Chondrocyte (in vitro differentiated cells): ENCODE measurements around the gene ABCC11. TPM values are rescaled to one million over a fixed set of nuclear protein-coding genes. Genes with fewer than 3 reads are reported as not detected.

Experiments
- DNase-seq: peaks from one replicate; pipeline ENCODE4 v3.0.0; 2021; ENCODE audit warnings: mixed read lengths, low spot score
- H3K27ac Mint-ChIP-seq: one replicate; pipeline ENCODE4 v1.8.0; 2021; ENCODE audit warnings: mild to moderate bottlenecking, moderate library complexity, mixed read lengths; ENCODE audit not compliant: unreplicated experiment
- H3K27me3 Mint-ChIP-seq: 2 replicates; pipeline ENCODE4 v1.8.0; 2021; ENCODE audit warnings: low read depth, mixed read lengths
- H3K36me3 Mint-ChIP-seq: 2 replicates; pipeline ENCODE4 v1.8.0; 2021; ENCODE audit warnings: low read depth, mixed read lengths
- H3K4me1 Mint-ChIP-seq: 2 replicates; pipeline ENCODE4 v1.8.0; 2021; ENCODE audit warnings: low read depth, mild to moderate bottlenecking, mixed read lengths
- H3K4me3 Mint-ChIP-seq: one replicate; pipeline ENCODE4 v1.8.0; 2021; ENCODE audit warnings: mild to moderate bottlenecking, moderate library complexity, mixed read lengths; ENCODE audit not compliant: unreplicated experiment
- H3K9me3 Mint-ChIP-seq: 2 replicates; pipeline ENCODE4 v1.8.0; 2021; ENCODE audit warnings: low read depth, mixed read lengths
- CTCF ChIP-seq: fragments of 200-600 bp; sonication (generic); IDR thresholded peaks from 2 replicates; pipeline ENCODE4 v1.5.0; 2021; ENCODE audit warnings: antibody characterized with exemption, mild to moderate bottlenecking, moderate library complexity
- total RNA-seq: library from RNA; stranded (reverse); gene quantifications from 3 replicates; pipeline ENCODE4 v1.2.1, GENCODE V29; 2021

Gene ABCC11
- total RNA-seq, 1 donor from 2014 or later = 0.32 TPM

DNA sequence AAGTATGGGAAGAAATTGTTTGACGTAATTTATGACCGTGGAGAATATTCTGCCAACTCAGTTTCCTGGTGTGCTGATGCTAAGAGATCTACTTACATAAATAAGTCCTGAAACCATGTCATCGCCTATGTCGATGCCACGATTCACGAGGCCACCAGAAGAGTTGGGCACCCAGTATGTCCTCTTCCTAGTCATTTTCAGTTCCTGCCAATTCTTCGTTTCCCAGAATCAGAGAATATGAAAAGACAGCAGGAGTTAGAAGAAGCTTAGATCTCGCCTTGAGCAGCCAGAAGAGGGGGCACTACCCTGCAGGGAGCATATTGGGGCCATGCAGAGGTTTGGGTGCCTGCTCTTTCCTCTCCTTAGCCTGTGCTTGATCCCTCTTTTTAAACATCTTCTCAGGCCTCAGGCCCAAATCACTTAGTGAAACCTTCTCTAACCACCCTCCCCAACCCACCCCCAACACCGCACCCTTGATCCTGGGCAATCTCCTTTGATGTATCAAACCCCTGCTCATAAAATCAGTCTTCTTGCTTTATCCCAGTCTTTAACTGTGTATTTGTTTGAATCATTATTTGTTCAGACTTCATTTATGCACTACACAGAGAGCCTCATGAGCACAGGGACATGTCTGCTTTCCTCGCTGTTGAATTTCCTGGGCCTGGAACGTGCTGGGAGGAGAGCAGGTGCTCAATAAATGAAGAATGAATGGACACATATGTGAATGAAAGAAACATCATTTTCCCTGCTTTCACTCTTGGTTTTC, 15.4 kb downstream of the ABCC11 start:
- no peak overlapping the region for H3K27ac Mint-ChIP-seq
- H3K36me3 Mint-ChIP-seq = peaks cover 4% of the 10 kb centered on the region
- TF ChIP-seq CTCF = peak; percentile 79
- no peak overlapping the region for H3K4me3 Mint-ChIP-seq
- no peak for DNase-seq
- peaks cover 6% of the 10 kb centered on the region for H3K4me1 Mint-ChIP-seq
- peaks cover 9% of the 10 kb centered on the region for H3K27me3 Mint-ChIP-seq
- H3K9me3 Mint-ChIP-seq = no peaks in the 10 kb centered on the region

DNA sequence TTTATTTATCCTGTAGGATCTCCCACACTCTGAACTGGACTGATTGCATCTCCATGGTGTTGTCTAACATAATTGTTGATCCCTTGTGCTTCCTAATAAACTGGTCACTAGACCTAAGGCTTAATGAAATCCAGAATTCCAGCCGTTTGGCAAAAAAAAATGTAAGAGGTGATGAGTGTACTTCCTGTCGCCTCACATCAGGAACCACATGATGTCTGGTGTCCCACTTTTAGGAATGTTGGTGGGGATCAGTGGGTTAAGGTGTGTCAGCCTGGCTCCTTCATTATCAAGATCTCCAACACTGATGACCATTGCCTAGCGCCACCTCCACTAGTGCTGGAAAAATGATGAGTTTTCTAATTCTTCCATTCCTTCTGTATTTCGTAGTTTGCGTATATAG, 21.9 kb downstream of the ABCC11 start:
- H3K36me3 Mint-ChIP-seq = peaks cover 5% of the 10 kb centered on the region
- H3K4me1 Mint-ChIP-seq = peaks cover 6% of the 10 kb centered on the region
- no peak overlapping the region for H3K4me3 Mint-ChIP-seq
- TF ChIP-seq CTCF = no peak
- DNase-seq = no peak
- no peak overlapping the region for H3K27ac Mint-ChIP-seq
- peaks cover 6% of the 10 kb centered on the region for H3K27me3 Mint-ChIP-seq
- no peaks in the 10 kb centered on the region for H3K9me3 Mint-ChIP-seq

DNA sequence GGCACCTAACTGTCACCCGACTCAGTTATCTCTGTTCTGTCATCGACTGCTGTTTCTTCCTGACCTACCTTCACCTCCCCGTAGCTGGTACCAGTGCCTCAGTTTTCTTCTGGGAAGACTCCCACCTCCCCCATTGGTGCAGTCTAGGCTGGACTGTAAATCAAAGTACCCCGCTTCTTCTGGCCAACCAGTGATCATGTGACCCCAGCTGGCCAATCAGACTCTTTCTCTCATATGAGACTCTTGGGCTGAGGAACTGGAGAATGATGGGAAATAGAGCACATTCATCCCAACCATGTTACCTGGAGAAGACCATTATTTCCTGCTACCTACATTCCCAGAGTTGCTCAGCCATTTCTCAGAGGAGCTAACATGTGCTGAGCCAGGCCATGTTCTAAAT, 23.8 kb downstream of the ABCC11 start:
- DNase-seq = no peak
- no peak for TF ChIP-seq CTCF
- no peak overlapping the region for H3K4me3 Mint-ChIP-seq
- H3K27me3 Mint-ChIP-seq = no peaks in the 10 kb centered on the region
- H3K27ac Mint-ChIP-seq = no peak overlapping the region
- H3K4me1 Mint-ChIP-seq = peaks cover 6% of the 10 kb centered on the region
- H3K36me3 Mint-ChIP-seq = peaks cover 1% of the 10 kb centered on the region
- no peaks in the 10 kb centered on the region for H3K9me3 Mint-ChIP-seq

- TF ChIP-seq CTCF = no peak
Measured at GRCh38 chr16:48220891-48221290, 26.4 kb downstream of the ABCC11 start.

DNA sequence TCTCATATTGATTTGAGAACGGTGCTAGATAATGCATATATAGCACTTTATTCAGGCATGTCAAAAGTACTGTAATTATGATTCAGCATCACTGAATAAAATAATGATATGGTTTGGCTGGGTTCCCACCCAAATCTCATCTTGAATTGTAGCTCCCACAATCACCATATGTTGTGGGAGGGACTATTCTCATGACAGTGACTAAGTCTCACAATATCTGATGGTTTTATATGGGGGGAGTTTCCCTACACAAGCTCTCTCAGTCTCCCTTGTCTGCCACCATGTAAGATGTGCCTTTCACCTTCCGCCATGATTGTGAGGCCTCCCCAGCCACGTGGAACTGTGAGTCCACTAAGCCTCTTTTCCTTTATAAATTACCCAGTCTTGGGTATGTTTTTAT, 28.9 kb downstream of the ABCC11 start:
- no peak overlapping the region for H3K27ac Mint-ChIP-seq
- no peaks in the 10 kb centered on the region for H3K4me1 Mint-ChIP-seq
- peaks cover 1% of the 10 kb centered on the region for H3K36me3 Mint-ChIP-seq
- no peak overlapping the region for H3K4me3 Mint-ChIP-seq
- no peak for TF ChIP-seq CTCF
- H3K9me3 Mint-ChIP-seq = no peaks in the 10 kb centered on the region
- DNase-seq = no peak
- peaks cover 12% of the 10 kb centered on the region for H3K27me3 Mint-ChIP-seq

More at GRCh38 chr16:48220891-48221290, 26.4 kb downstream of the ABCC11 start:
- peaks cover 6% of the 10 kb centered on the region for H3K4me1 Mint-ChIP-seq
- H3K27me3 Mint-ChIP-seq = peaks cover 4% of the 10 kb centered on the region
- no peak overlapping the region for H3K27ac Mint-ChIP-seq
- no peak for DNase-seq
- no peak overlapping the region for H3K4me3 Mint-ChIP-seq
- H3K36me3 Mint-ChIP-seq = peaks cover 1% of the 10 kb centered on the region
- no peaks in the 10 kb centered on the region for H3K9me3 Mint-ChIP-seq
